Mesenchymal stem cell (in vitro differentiated cells and primary cell): ENCODE measurements around the gene BTBD3.

Source experiments
- DNase-seq: peaks from one replicate; pipeline ENCODE4 v3.0.0-alpha.2; 2013
- H2AFZ ChIP-seq: one replicate; pipeline ENCODE4 v1.6.1; 2013; ENCODE audit warnings: low read depth, mild to moderate bottlenecking, control low read depth, inconsistent platforms, low read length, moderate library complexity
- H2AK5ac ChIP-seq: 2 replicates; pipeline ENCODE4 v1.6.1; 2013; ENCODE audit warnings: low read length, moderate library complexity, mild to moderate bottlenecking, inconsistent platforms; ENCODE audit not compliant: severe bottlenecking
- H2BK120ac ChIP-seq: one replicate; pipeline ENCODE4 v1.6.1; 2013; ENCODE audit warnings: low read depth, mild to moderate bottlenecking, inconsistent platforms, low read length, moderate library complexity
- H2BK12ac ChIP-seq, 2 experiments: one replicate each; pipeline ENCODE4 v1.6.1; 2013; ENCODE audit warnings: inconsistent platforms in 2 of 2, low read length in 2 of 2, mild to moderate bottlenecking in 2 of 2, moderate library complexity in 2 of 2, control low read depth in 1 of 2
- H2BK15ac ChIP-seq: one replicate; pipeline ENCODE4 v1.6.1; 2013; ENCODE audit warnings: mild to moderate bottlenecking, low read depth, inconsistent platforms; ENCODE audit not compliant: poor library complexity, severe bottlenecking
- H2BK5ac ChIP-seq: 2 replicates; pipeline ENCODE4 v1.6.1; 2013; ENCODE audit warnings: low read depth, mild to moderate bottlenecking, low read length, control low read depth, inconsistent platforms; ENCODE audit not compliant: poor library complexity, severe bottlenecking
- H3K14ac ChIP-seq, 2 experiments: one replicate each; pipeline ENCODE4 v1.6.1; 2013; ENCODE audit warnings: inconsistent platforms in 2 of 2, low read length in 2 of 2, control low read depth in 1 of 2, mild to moderate bottlenecking in 1 of 2, moderate library complexity in 1 of 2
- H3K18ac ChIP-seq, 2 experiments: one replicate each; pipeline ENCODE4 v1.6.1; 2013; ENCODE audit warnings: inconsistent platforms in 2 of 2, low read length in 2 of 2, control low read depth in 1 of 2, low read depth in 1 of 2, mild to moderate bottlenecking in 1 of 2
- H3K23ac ChIP-seq, 2 experiments: one replicate each; pipeline ENCODE4 v1.6.1; 2013; ENCODE audit warnings: inconsistent platforms in 2 of 2, low read length in 2 of 2, mild to moderate bottlenecking in 2 of 2, moderate library complexity in 2 of 2, control low read depth in 1 of 2
- H3K27ac ChIP-seq: 2 replicates; pipeline ENCODE4 v1.5.1; 2013; ENCODE audit warnings: mild to moderate bottlenecking, moderate library complexity, low read length, control low read depth, inconsistent platforms; ENCODE audit not compliant: poor library complexity, severe bottlenecking
- H3K27me3 ChIP-seq, 2 experiments: 2 replicates each; pipeline versions ENCODE4 v1.6.1 to v1.7.0; 2013; ENCODE audit warnings: low read length in 2 of 2, mild to moderate bottlenecking in 2 of 2, moderate library complexity in 2 of 2, control low read depth in 1 of 2, inconsistent platforms in 1 of 2; ENCODE audit not compliant: control insufficient read depth in 1 of 2, insufficient read depth in 1 of 2
- H3K36me3 ChIP-seq, 2 experiments: 2 replicates each; pipeline versions ENCODE4 v1.6.1 to v1.7.0; 2013; ENCODE audit warnings: low read length in 2 of 2, control low read depth in 1 of 2, inconsistent platforms in 1 of 2, low read depth in 1 of 2, mild to moderate bottlenecking in 1 of 2; ENCODE audit not compliant: insufficient read depth in 2 of 2, control insufficient read depth in 1 of 2
- H3K4ac ChIP-seq, 2 experiments: one replicate each; pipeline ENCODE4 v1.6.1; 2013; ENCODE audit warnings: inconsistent platforms in 2 of 2, low read length in 2 of 2, mild to moderate bottlenecking in 2 of 2, moderate library complexity in 2 of 2, control low read depth in 1 of 2, low read depth in 1 of 2
- H3K4me1 ChIP-seq: 2 replicates; pipeline ENCODE4 v1.6.1; 2013; ENCODE audit warnings: low read depth, low read length, control low read depth; ENCODE audit not compliant: control insufficient read depth, insufficient read depth
- H3K4me2 ChIP-seq: 2 replicates; pipeline ENCODE4 v1.6.1; 2013; ENCODE audit warnings: low read length, mild to moderate bottlenecking, inconsistent platforms; ENCODE audit not compliant: poor library complexity, severe bottlenecking
- H3K4me3 ChIP-seq, 2 experiments: 2 replicates each; pipeline versions ENCODE4 v1.5.1 to v1.7.0; 2013; ENCODE audit warnings: low read length in 2 of 2, mild to moderate bottlenecking in 2 of 2, control low read depth in 1 of 2, low read depth in 1 of 2; ENCODE audit not compliant: insufficient read depth in 1 of 2
- H3K79me1 ChIP-seq: replicated peaks from 2 replicates; pipeline ENCODE4 v1.6.1; 2013; ENCODE audit warnings: mild to moderate bottlenecking, control low read depth, low read length, inconsistent platforms; ENCODE audit not compliant: poor library complexity, severe bottlenecking
- H3K9ac ChIP-seq: 2 replicates; pipeline ENCODE4 v1.7.0; 2013; ENCODE audit warnings: mild to moderate bottlenecking, low read length, moderate library complexity
- H3K9me3 ChIP-seq: 2 replicates; pipeline ENCODE4 v1.7.0; 2013; ENCODE audit warnings: mild to moderate bottlenecking, low read length; ENCODE audit not compliant: control insufficient read depth
- H4K8ac ChIP-seq: one replicate; pipeline ENCODE4 v1.6.1; 2013; ENCODE audit warnings: inconsistent platforms, mild to moderate bottlenecking, low read length, moderate library complexity
- H4K91ac ChIP-seq: one replicate; pipeline ENCODE4 v1.6.1; 2013; ENCODE audit warnings: mild to moderate bottlenecking, low read length, inconsistent platforms
- WGBS: methylation state at CpG from one replicate; pipeline ENCODE4 v1.1.7; 2013; ENCODE audit warnings: mixed read lengths; 5-methylcytosine and 5-hydroxymethylcytosine counted together

Gene BTBD3

GRCh38 chr20:11920083-11920482, 2.4 kb downstream of the BTBD3 start:
- Histone ChIP-seq H4K91ac (no peak overlapping the region), H3K18ac (no peak overlapping the region), H2BK15ac (no peak overlapping the region), H3K4me3 (peak overlapping the region in 1 of 2 experiments; percentile 80), H3K14ac (no peak overlapping the region), H2BK12ac (no peak overlapping the region), H2BK5ac (no peak overlapping the region), H3K36me3 (peaks cover 16 to 30% of the 10 kb centered on the region in 2 experiments), H4K8ac (no peak overlapping the region), H2AK5ac (no peak overlapping the region), H3K4ac (no peak overlapping the region), H2BK120ac (no peak overlapping the region), H3K4me2 (no peak overlapping the region), H3K4me1 (peaks cover 2% of the 10 kb centered on the region), H3K27ac (no peak overlapping the region), H3K79me1 (peaks cover 19% of the 10 kb centered on the region), H2AFZ (no peak overlapping the region), H3K23ac (no peak overlapping the region), H3K27me3 (no peaks in the 10 kb centered on the region), H3K9me3 (no peaks in the 10 kb centered on the region), H3K9ac (no peak overlapping the region)
- DNase-seq: no peak
- 100% methylated on average over 1 of the region's 1 CpG for WGBS

GRCh38 chr20:11921321-11921720, 3.6 kb downstream of the BTBD3 start:
- Histone ChIP-seq H3K79me1 (peaks cover 20% of the 10 kb centered on the region), H2BK120ac (no peak overlapping the region), H3K27me3 (no peaks in the 10 kb centered on the region), H2BK12ac (no peak overlapping the region), H2AFZ (no peak overlapping the region), H3K4me1 (peaks cover 2% of the 10 kb centered on the region), H4K8ac (no peak overlapping the region), H3K4me2 (no peak overlapping the region), H3K4me3 (no peak overlapping the region), H3K23ac (peak overlapping the region in 1 of 2 experiments; percentile 62), H3K14ac (peak overlapping the region in 1 of 2 experiments; percentile 80), H3K18ac (no peak overlapping the region), H2BK5ac (no peak overlapping the region), H4K91ac (no peak overlapping the region), H2BK15ac (no peak overlapping the region), H2AK5ac (no peak overlapping the region), H3K9ac (no peak overlapping the region), H3K4ac (no peak overlapping the region), H3K27ac (no peak overlapping the region), H3K36me3 (peaks cover 18 to 41% of the 10 kb centered on the region in 2 experiments), H3K9me3 (no peaks in the 10 kb centered on the region)
- DNase-seq: no peak
- 97% methylated on average over 5 of the region's 6 CpGs for WGBS

DNA sequence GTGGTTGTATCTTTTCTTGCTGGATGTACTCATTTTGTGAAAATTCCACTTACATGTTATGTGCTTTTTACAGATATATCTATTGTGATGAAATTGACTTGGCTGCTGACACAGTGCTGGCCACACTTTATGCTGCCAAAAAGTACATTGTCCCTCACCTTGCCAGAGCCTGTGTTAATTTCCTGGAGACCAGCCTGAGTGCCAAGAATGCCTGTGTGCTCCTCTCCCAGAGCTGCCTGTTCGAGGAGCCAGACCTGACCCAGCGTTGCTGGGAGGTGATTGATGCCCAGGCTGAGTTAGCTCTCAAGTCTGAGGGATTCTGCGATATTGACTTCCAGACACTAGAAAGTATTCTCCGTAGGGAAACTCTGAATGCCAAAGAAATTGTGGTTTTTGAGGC, 4.9 kb downstream of the BTBD3 start:
- Histone ChIP-seq H4K8ac (no peak overlapping the region), H3K9me3 (no peaks in the 10 kb centered on the region), H3K9ac (no peak overlapping the region), H3K18ac (no peak overlapping the region), H3K4me1 (peaks cover 2% of the 10 kb centered on the region), H3K14ac (no peak overlapping the region), H2AK5ac (no peak overlapping the region), H3K4me3 (no peak overlapping the region), H4K91ac (no peak overlapping the region), H3K36me3 (peaks cover 18 to 53% of the 10 kb centered on the region in 2 experiments), H2BK5ac (no peak overlapping the region), H3K4me2 (no peak overlapping the region), H3K79me1 (peaks cover 20% of the 10 kb centered on the region), H3K27me3 (no peaks in the 10 kb centered on the region), H3K27ac (no peak overlapping the region), H3K23ac (no peak overlapping the region), H2BK12ac (no peak overlapping the region), H2BK120ac (no peak overlapping the region), H2AFZ (no peak overlapping the region), H3K4ac (no peak overlapping the region), H2BK15ac (no peak overlapping the region)
- no peak for DNase-seq
- 98% methylated on average over 4 of the region's 4 CpGs for WGBS

GRCh38 chr20:11924923-11925322, 7.2 kb downstream of the BTBD3 start:
- Histone ChIP-seq H3K9ac (no peak overlapping the region), H2AK5ac (no peak overlapping the region), H4K8ac (peak overlapping the region; percentile 66), H2BK5ac (no peak overlapping the region), H3K9me3 (no peaks in the 10 kb centered on the region), H3K4me1 (peaks cover 2% of the 10 kb centered on the region), H3K36me3 (peaks cover 20 to 66% of the 10 kb centered on the region in 2 experiments), H3K27ac (no peak overlapping the region), H3K27me3 (no peaks in the 10 kb centered on the region), H3K4me3 (no peak overlapping the region), H3K4me2 (no peak overlapping the region), H3K18ac (peak overlapping the region in 1 of 2 experiments; percentile 58), H2AFZ (no peak overlapping the region), H3K23ac (no peak overlapping the region), H4K91ac (peak overlapping the region; percentile 72), H2BK12ac (no peak overlapping the region), H3K14ac (peak overlapping the region in 1 of 2 experiments; percentile 65), H3K79me1 (peaks cover 14% of the 10 kb centered on the region), H2BK120ac (no peak overlapping the region), H2BK15ac (no peak overlapping the region), H3K4ac (no peak overlapping the region)
- no peak for DNase-seq
- 100% methylated on average over 6 of the region's 6 CpGs for WGBS
